GM18505 (cell line): ENCODE measurements around the gene MACROD2.

Experiments used
- ATAC-seq: cut with Tn5 transposase; IDR thresholded peaks from one replicate; pipeline ENCODE4 v1.9.1; 2021; ENCODE audit not compliant: unreplicated experiment
- POLR2A ChIP-seq: IDR thresholded peaks from 4 replicates; pipeline ENCODE4 v1.6.1; 2011; ENCODE audit warnings: borderline replicate concordance; ENCODE audit not compliant: insufficient read depth, insufficient read length; ENCODE audit errors: extremely low read depth

The MACROD2 gene

GRCh38 chr20:15302075-15302474 is 1306.8 kb downstream of the MACROD2 start:
- ATAC-seq = no peak
- TF ChIP-seq POLR2A = no peak

- TF ChIP-seq POLR2A = no peak
- ATAC-seq = no peak
These were observed 1315.0 kb downstream of the MACROD2 start for GRCh38 chr20:15310361-15310760.

- no peak for TF ChIP-seq POLR2A
- ATAC-seq = no peak
These were observed 1321.2 kb downstream of the MACROD2 start for GRCh38 chr20:15316556-15316955.

- ATAC-seq = peak; percentile 89
- no peak for TF ChIP-seq POLR2A
These were observed 1322.4 kb downstream of the MACROD2 start for GRCh38 chr20:15317546-15318232.

- TF ChIP-seq POLR2A = no peak
- no peak for ATAC-seq
These were observed 1323.4 kb downstream of the MACROD2 start for GRCh38 chr20:15318682-15319081.

GRCh38 chr20:15319439-15319838 is 1324.1 kb downstream of the MACROD2 start:
- no peak for ATAC-seq
- TF ChIP-seq POLR2A = no peak

GRCh38 chr20:15320941-15321340 is 1325.6 kb downstream of the MACROD2 start:
- no peak for ATAC-seq
- no peak for TF ChIP-seq POLR2A

- no peak for ATAC-seq
- no peak for TF ChIP-seq POLR2A
These were observed 1331.8 kb downstream of the MACROD2 start for GRCh38 chr20:15327123-15327522.

- no peak for ATAC-seq
- no peak for TF ChIP-seq POLR2A
These were observed 1332.8 kb downstream of the MACROD2 start for GRCh38 chr20:15328084-15328483.

- no peak for TF ChIP-seq POLR2A
- peak; percentile 79 for ATAC-seq
These were observed 1337.4 kb downstream of the MACROD2 start for GRCh38 chr20:15332711-15333160.

GRCh38 chr20:15333170-15333569 is 1337.9 kb downstream of the MACROD2 start:
- ATAC-seq = peak; percentile 38

GRCh38 chr20:15336011-15336410 is 1340.7 kb downstream of the MACROD2 start:
- no peak for ATAC-seq
- TF ChIP-seq POLR2A = no peak

More at GRCh38 chr20:15333170-15333569, 1337.9 kb downstream of the MACROD2 start:
- no peak for TF ChIP-seq POLR2A

- no peak for TF ChIP-seq POLR2A
- no peak for ATAC-seq
These were observed 1341.2 kb downstream of the MACROD2 start for GRCh38 chr20:15336536-15336935.

- no peak for TF ChIP-seq POLR2A
- ATAC-seq = no peak
These were observed 1343.9 kb downstream of the MACROD2 start for GRCh38 chr20:15339264-15339663.
